GM23248 (cell line): ENCODE results near the gene OR10A4. TPM values are rescaled to one million over a fixed set of nuclear protein-coding genes. Genes with fewer than 3 reads are reported as not detected.
"Not testable (repeated sequence)": the region's sequence is repeated elsewhere in the genome, so short reads cannot be mapped to it uniquely, and the experiment has no call there.

Experiments used
- DNase-seq: peaks from one replicate; pipeline ENCODE4 v3.0.0-alpha.2; 2015
- H2AFZ ChIP-seq: fragments of 200-600 bp; sonication (generic); 2 replicates; pipeline ENCODE4 v1.6.1; 2016; ENCODE audit warnings: antibody characterized with exemption
- H3F3A ChIP-seq: fragments of 200-600 bp; sonication (generic); 2 replicates; pipeline ENCODE4 v1.6.1; 2016; ENCODE audit warnings: mild to moderate bottlenecking, antibody characterized with exemption, mixed run types; ENCODE audit not compliant: insufficient read depth
- H3K27ac ChIP-seq: fragments of 200-600 bp; sonication (generic); 2 replicates; pipeline ENCODE4 v1.5.1; 2016; ENCODE audit warnings: mild to moderate bottlenecking
- H3K27me3 ChIP-seq: fragments of 200-600 bp; sonication (generic); replicated peaks from 2 replicates; pipeline ENCODE4 v1.6.1; 2016; ENCODE audit warnings: mild to moderate bottlenecking; ENCODE audit not compliant: insufficient read depth
- H3K36me3 ChIP-seq: fragments of 200-600 bp; sonication (generic); 2 replicates; pipeline ENCODE4 v1.6.1; 2016; ENCODE audit warnings: low read depth, mild to moderate bottlenecking
- H3K4me1 ChIP-seq: fragments of 200-600 bp; sonication (generic); 2 replicates; pipeline ENCODE4 v1.6.1; 2016; ENCODE audit warnings: mild to moderate bottlenecking; ENCODE audit not compliant: insufficient read depth
- H3K4me2 ChIP-seq: fragments of 200-600 bp; sonication (generic); one replicate; pipeline ENCODE4 v1.6.1; 2016; ENCODE audit warnings: mild to moderate bottlenecking; ENCODE audit not compliant: unreplicated experiment
- H3K4me3 ChIP-seq: fragments of 200-600 bp; sonication (generic); 2 replicates; pipeline ENCODE4 v1.5.1; 2016; ENCODE audit warnings: mild to moderate bottlenecking
- H3K79me2 ChIP-seq: fragments of 200-600 bp; sonication (generic); 2 replicates; pipeline ENCODE4 v1.6.1; 2016; ENCODE audit warnings: mild to moderate bottlenecking; ENCODE audit not compliant: insufficient read depth
- H3K9ac ChIP-seq: fragments of 200-600 bp; sonication (generic); 2 replicates; pipeline ENCODE4 v1.6.1; 2016; ENCODE audit warnings: mild to moderate bottlenecking
- H3K9me2 ChIP-seq: fragments of 200-600 bp; sonication (generic); 2 replicates; pipeline ENCODE4 v1.6.1; 2016; ENCODE audit warnings: mixed run types, mild to moderate bottlenecking, moderate library complexity; ENCODE audit not compliant: insufficient read depth
- H3K9me3 ChIP-seq: fragments of 200-600 bp; sonication (generic); one replicate; pipeline ENCODE4 v1.6.1; 2017; ENCODE audit warnings: low read depth
- H4K20me1 ChIP-seq: fragments of 200-600 bp; sonication (generic); 2 replicates; pipeline ENCODE4 v1.6.0; 2016; ENCODE audit not compliant: insufficient read depth
- EZH2 ChIP-seq: fragments of 200-600 bp; sonication (generic); IDR thresholded peaks from 2 replicates; pipeline ENCODE4 v1.6.1; 2018; ENCODE audit warnings: antibody characterized with exemption, mild to moderate bottlenecking; ENCODE audit not compliant: insufficient read depth, poor library complexity, severe bottlenecking
- EZH2phosphoT487 ChIP-seq: fragments of 200-600 bp; sonication (generic); IDR thresholded peaks from 2 replicates; pipeline ENCODE4 v1.6.1; 2018; ENCODE audit warnings: antibody characterized with exemption, moderate library complexity, mild to moderate bottlenecking, low read depth; ENCODE audit not compliant: insufficient read depth
- WGBS, 2 experiments: methylation state at CpG; one replicate each; pipeline ENCODE4 v1.1.6; 2015 to 2017; ENCODE audit warnings: low lambda C conversion rate in 2 of 2, low coverage in 1 of 2; ENCODE audit errors: missing lambda C conversion rate in 2 of 2; 5-methylcytosine and 5-hydroxymethylcytosine counted together
- in situ Hi-C: fragments of 300-500 bp; cut with MboI; formaldehyde crosslinking; loops from 2 replicates; pipeline ENCODE4 v1.15.0; 2020
- polyA plus RNA-seq: library from polyadenylated mRNA; unstranded; fragments of >200 nt; fragmentation: Nextera tagmentation; extraction: Ambion mirVana; gene quantifications from 2 replicates; pipeline ENCODE4 v1.2.1, GENCODE V29; 2016
- total RNA-seq: library from RNA; depleted of rRNA; stranded (reverse); fragments of >200 nt; shearing (Covaris generic); gene quantifications from 2 replicates; pipeline ENCODE4 v1.2.3, GENCODE V29; 2014

Gene OR10A4
- total and polyA plus RNA-seq, 2 experiments from 2014 or later = not detected

DNA sequence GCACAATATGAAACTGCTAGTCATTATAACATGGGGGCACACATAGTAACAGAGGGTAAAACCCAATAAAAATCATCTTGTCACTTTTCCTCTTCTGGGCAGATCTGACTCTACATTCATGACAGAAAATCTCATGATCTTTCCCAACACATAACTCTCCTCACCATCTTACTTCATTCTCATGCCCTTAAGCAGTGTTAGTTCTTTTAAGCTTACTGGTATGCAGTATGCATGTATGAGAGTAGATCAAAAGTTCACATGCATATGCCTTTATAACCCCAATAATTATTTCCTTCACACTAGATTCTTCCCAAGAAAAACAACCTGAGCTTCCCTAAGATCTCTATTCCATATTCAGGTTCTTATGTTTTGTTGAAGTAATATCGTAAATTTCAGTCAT lies 5.1 kb upstream of the OR10A4 start:
- H3K9ac ChIP-seq = no peak overlapping the region
- H4K20me1 ChIP-seq = no peaks in the 10 kb centered on the region
- in situ Hi-C loops = no loop called here
- no peak overlapping the region for H3K27ac ChIP-seq
- H3K4me3 ChIP-seq = no peak overlapping the region
- no peaks in the 10 kb centered on the region for H3F3A ChIP-seq
- TF ChIP-seq EZH2phosphoT487 (no peak), EZH2 (no peak)
- H3K36me3 ChIP-seq = no peaks in the 10 kb centered on the region
- H3K9me3 ChIP-seq = no peaks in the 10 kb centered on the region
- H2AFZ ChIP-seq = no peak overlapping the region
- no peaks in the 10 kb centered on the region for H3K79me2 ChIP-seq
- H3K4me2 ChIP-seq = no peak overlapping the region
- DNase-seq = no peak
- no peaks in the 10 kb centered on the region for H3K9me2 ChIP-seq
- WGBS, 2 experiments = 37 to 48% methylated on average over 1 of the region's 1 CpG
- no peaks in the 10 kb centered on the region for H3K4me1 ChIP-seq
- no peaks in the 10 kb centered on the region for H3K27me3 ChIP-seq

DNA sequence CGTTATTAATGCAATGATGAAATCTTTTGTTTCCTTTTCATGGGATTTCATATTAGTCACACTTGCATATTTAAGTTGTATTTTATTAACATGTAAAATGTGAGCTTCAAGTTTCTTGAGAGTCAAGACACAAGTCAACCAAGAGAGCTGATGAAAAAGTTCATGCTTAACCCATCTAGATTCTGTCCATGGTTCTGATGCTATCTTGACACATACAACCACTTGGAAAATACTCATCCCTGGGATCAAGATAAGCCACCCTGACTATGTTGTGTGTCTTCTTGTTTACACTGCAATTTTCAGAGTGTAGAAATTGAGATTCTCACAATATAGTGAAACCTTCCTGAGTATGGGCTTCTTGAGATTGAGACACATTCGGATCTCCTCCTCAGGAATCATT lies 664 bp upstream of the OR10A4 start:
- no peaks in the 10 kb centered on the region for H3F3A ChIP-seq
- no peak overlapping the region for H3K4me2 ChIP-seq
- H3K79me2 ChIP-seq = no peaks in the 10 kb centered on the region
- H3K27ac ChIP-seq = no peak overlapping the region
- WGBS, 2 experiments = 44 to 61% methylated on average over 2 of the region's 2 CpGs
- H3K4me1 ChIP-seq = no peaks in the 10 kb centered on the region
- no peaks in the 10 kb centered on the region for H3K36me3 ChIP-seq
- in situ Hi-C loops = no loop called here
- no peaks in the 10 kb centered on the region for H3K9me2 ChIP-seq
- H3K9ac ChIP-seq = no peak overlapping the region
- H4K20me1 ChIP-seq = no peaks in the 10 kb centered on the region
- H3K4me3 ChIP-seq = no peak overlapping the region
- TF ChIP-seq EZH2phosphoT487 (no peak), EZH2 (no peak)
- peak; percentile 3 for DNase-seq
- H2AFZ ChIP-seq = no peak overlapping the region
- no peaks in the 10 kb centered on the region for H3K27me3 ChIP-seq
- H3K9me3 ChIP-seq = no peaks in the 10 kb centered on the region

DNA sequence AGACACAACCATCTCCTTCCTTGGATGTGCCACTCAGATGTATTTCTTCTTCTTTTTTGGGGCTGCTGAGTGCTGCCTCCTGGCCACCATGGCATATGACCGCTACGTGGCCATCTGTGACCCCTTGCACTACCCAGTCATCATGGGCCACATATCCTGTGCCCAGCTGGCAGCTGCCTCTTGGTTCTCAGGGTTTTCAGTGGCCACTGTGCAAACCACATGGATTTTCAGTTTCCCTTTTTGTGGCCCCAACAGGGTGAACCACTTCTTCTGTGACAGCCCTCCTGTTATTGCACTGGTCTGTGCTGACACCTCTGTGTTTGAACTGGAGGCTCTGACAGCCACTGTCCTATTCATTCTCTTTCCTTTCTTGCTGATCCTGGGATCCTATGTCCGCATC lies 489 bp downstream of the OR10A4 start:
- Histone ChIP-seq H3K4me2 (no peak overlapping the region), H3K36me3 (no peaks in the 10 kb centered on the region), H3K4me3 (no peak overlapping the region), H3K79me2 (no peaks in the 10 kb centered on the region), H3K27me3 (no peaks in the 10 kb centered on the region), H3K9me2 (no peaks in the 10 kb centered on the region), H3F3A (no peaks in the 10 kb centered on the region), H3K9me3 (no peaks in the 10 kb centered on the region), H4K20me1 (no peaks in the 10 kb centered on the region), H3K9ac (no peak overlapping the region), H2AFZ (no peak overlapping the region), H3K4me1 (no peaks in the 10 kb centered on the region), H3K27ac (no peak overlapping the region)
- DNase-seq = no peak
- TF ChIP-seq EZH2phosphoT487 = no peak
- in situ Hi-C loops = no loop called here
- 49 to 67% methylated on average over 3 of the region's 3 CpGs for WGBS, 2 experiments

DNA sequence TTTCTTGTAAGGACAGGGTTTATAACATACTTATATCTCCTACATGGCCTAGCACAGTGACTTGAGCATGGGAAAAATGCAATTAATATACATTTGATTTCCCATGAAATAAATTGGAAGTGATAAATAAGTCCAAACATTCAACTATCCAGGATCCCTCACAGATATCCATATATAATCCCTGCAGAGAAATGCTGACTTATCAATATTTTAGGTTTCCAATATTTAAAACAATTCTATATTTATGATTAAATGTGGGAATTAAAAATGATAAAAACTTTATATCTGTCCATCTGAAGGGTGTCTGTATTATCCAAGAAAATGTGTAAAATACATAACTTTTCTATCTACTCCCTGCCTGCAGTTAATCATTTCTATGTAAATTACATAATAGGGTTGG lies 6.3 kb downstream of the OR10A4 start:
- Histone ChIP-seq H3K9ac (no peak overlapping the region), H3K4me1 (no peaks in the 10 kb centered on the region), H3K9me2 (no peaks in the 10 kb centered on the region), H3K9me3 (no peaks in the 10 kb centered on the region), H2AFZ (no peak overlapping the region), H3K4me2 (no peak overlapping the region), H4K20me1 (no peaks in the 10 kb centered on the region), H3F3A (no peaks in the 10 kb centered on the region), H3K27me3 (no peaks in the 10 kb centered on the region), H3K4me3 (no peak overlapping the region), H3K79me2 (no peaks in the 10 kb centered on the region), H3K27ac (no peak overlapping the region), H3K36me3 (no peaks in the 10 kb centered on the region)
- no peak for TF ChIP-seq EZH2phosphoT487
- no peak for TF ChIP-seq EZH2
- in situ Hi-C loops = no loop called here
- DNase-seq = no peak

DNA sequence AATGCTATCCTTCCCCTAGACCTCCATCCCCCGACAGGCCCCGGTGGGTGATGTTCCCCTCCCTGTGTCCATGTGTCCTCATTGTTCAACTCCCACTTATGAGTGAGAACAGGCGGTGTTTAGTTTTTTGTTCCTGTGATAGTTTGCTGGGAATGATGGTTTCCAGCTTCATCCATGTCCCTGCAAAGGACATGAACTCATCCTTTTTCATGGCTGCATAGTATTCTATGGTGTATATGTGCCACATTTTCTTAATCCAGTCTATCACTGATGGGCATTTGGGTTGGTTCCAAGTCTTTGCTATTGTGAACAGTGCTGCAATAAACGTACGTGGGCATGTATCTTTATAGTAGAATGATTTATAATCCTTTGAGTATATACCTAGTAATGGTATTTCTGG lies 11.3 kb downstream of the OR10A4 start:
- H3K36me3 ChIP-seq, H3K4me3 ChIP-seq, H3K9me2 ChIP-seq, H2AFZ ChIP-seq, H4K20me1 ChIP-seq, H3K27ac ChIP-seq, H3K79me2 ChIP-seq, H3K9me3 ChIP-seq, H3K4me2 ChIP-seq, H3K9ac ChIP-seq, H3K27me3 ChIP-seq, DNase-seq, H3K4me1 ChIP-seq, H3F3A ChIP-seq, in situ Hi-C loops: not testable (repeated sequence)
- 75 to 81% methylated on average over 5 of the region's 5 CpGs for WGBS, 2 experiments
